Uterus (tissue), 4 donors: ENCODE results near the gene INSRR. TPM values are rescaled to one million over a fixed set of nuclear protein-coding genes. Genes with fewer than 3 reads are reported as not detected.

ENCODE experiments used
- DNase-seq, 2 donors: peaks; one replicate each; pipeline ENCODE4 v3.0.0-alpha.2; 2019 to 2020
- H3K27ac ChIP-seq, 2 donors: fragments of 200-600 bp; sonication (generic); 1 replicate in 1 of 2; 2 replicates in 1 of 2; pipeline ENCODE4 v1.5.1; 2016 to 2018
- H3K27me3 ChIP-seq, 2 donors: fragments of 200-600 bp; sonication (generic); one replicate each; pipeline ENCODE4 v1.5.1; 2018 to 2019; ENCODE audit warnings: control low read depth in 1 of 2
- H3K36me3 ChIP-seq, 2 donors: fragments of 200-600 bp; sonication (generic); one replicate each; pipeline ENCODE4 v1.5.1; 2019; ENCODE audit warnings: control low read depth in 1 of 2
- H3K4me1 ChIP-seq, 2 donors: fragments of 200-600 bp; sonication (generic); one replicate each; pipeline ENCODE4 v1.5.1; 2018 to 2019; ENCODE audit warnings: control low read depth in 1 of 2
- H3K4me3 ChIP-seq, 2 donors: fragments of 200-600 bp; sonication (generic); 1 replicate in 1 of 2; 2 replicates in 1 of 2; pipeline ENCODE4 v1.5.1; 2018 to 2019; ENCODE audit warnings: mild to moderate bottlenecking in 1 of 2
- H3K9me3 ChIP-seq, 2 donors: fragments of 200-600 bp; sonication (generic); one replicate each; pipeline ENCODE4 v1.5.1; 2019; ENCODE audit warnings: control low read depth in 1 of 2
- CTCF ChIP-seq, 4 experiments: fragments of 200-600 bp in 2 of 4; fragments of 450-650 bp in 2 of 4; sonication (generic) in 2 of 4; IDR thresholded peaks; one replicate each; pipeline ENCODE4 v1.5.1; 2016 to 2019; ENCODE audit warnings: antibody characterized with exemption in 4 of 4, mild to moderate bottlenecking in 2 of 4, moderate library complexity in 1 of 4
- POLR2A ChIP-seq, 2 donors: fragments of 450-650 bp; IDR thresholded peaks; one replicate each; pipeline ENCODE4 v1.6.1; 2016; ENCODE audit warnings: antibody characterized with exemption in 2 of 2, mild to moderate bottlenecking in 1 of 2, moderate library complexity in 1 of 2
- intact Hi-C: fragments of 100-400 bp; cut with DNase I; formaldehyde crosslinking; loops from one replicate; pipeline ENCODE4 v1.15.1; 2023; ENCODE audit warnings: low total_unique reads
- total RNA-seq, 4 donors: library from RNA; depleted of rRNA in 3 of 4; stranded (reverse); fragments of >200 nt in 3 of 4; gene quantifications; one replicate each; pipeline versions ENCODE4 v1.1.0 to v1.2.4, GENCODE V29; 2014 to 2023
- donor health status: DM: yes; HTN: yes; CAD: no.

INSRR gene
- total RNA-seq, 4 donors from 2014 or later: 1.2 TPM; not detected in 3

- TF ChIP-seq POLR2A (IDR thresholded peaks at IDR 0.05): no peak
- TF ChIP-seq CTCF (IDR thresholded peaks at IDR 0.05): no peak
- no peak overlapping the region for H3K4me3 ChIP-seq
- no peaks in the 10 kb centered on the region for H3K9me3 ChIP-seq
Observed at GRCh38 chr1:156874572-156875340, 15.8 kb upstream of the INSRR start.

GRCh38 chr1:156874142-156874541 is 15.2 kb upstream of the INSRR start:
- no peak for DNase-seq
- TF ChIP-seq CTCF (IDR thresholded peaks at IDR 0.05) (no peak), POLR2A (IDR thresholded peaks at IDR 0.05) (no peak)
- Histone ChIP-seq H3K27ac (no peak overlapping the region), H3K4me3 (no peak overlapping the region), H3K36me3 (no peaks in the 10 kb centered on the region), H3K27me3 (no peaks in the 10 kb centered on the region), H3K4me1 (no peaks in the 10 kb centered on the region), H3K9me3 (no peaks in the 10 kb centered on the region)
- intact Hi-C loops: no loop called here

More at GRCh38 chr1:156874572-156875340, 15.8 kb upstream of the INSRR start:
- Histone ChIP-seq H3K36me3 (no peaks in the 10 kb centered on the region), H3K27me3 (no peaks in the 10 kb centered on the region), H3K27ac (no peak overlapping the region), H3K4me1 (no peaks in the 10 kb centered on the region)
- intact Hi-C loops: no loop called here
- no peak for DNase-seq

DNA sequence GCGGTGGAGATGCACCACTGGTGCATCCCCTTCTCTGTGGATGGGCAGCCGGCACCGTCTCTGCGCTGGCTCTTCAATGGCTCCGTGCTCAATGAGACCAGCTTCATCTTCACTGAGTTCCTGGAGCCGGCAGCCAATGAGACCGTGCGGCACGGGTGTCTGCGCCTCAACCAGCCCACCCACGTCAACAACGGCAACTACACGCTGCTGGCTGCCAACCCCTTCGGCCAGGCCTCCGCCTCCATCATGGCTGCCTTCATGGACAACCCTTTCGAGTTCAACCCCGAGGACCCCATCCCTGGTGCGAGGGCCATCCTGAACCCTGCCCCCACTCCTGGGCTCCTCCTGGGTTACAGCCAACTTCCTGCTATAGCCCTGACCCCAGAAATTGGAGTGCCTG is 14.7 kb upstream of the INSRR start:
- no peak for DNase-seq
- TF ChIP-seq POLR2A (IDR thresholded peaks at IDR 0.05) (no peak), CTCF (IDR thresholded peaks at IDR 0.05) (no peak)
- Histone ChIP-seq H3K4me1 (no peaks in the 10 kb centered on the region), H3K9me3 (no peaks in the 10 kb centered on the region), H3K27me3 (no peaks in the 10 kb centered on the region), H3K4me3 (no peak overlapping the region), H3K27ac (no peak overlapping the region), H3K36me3 (no peaks in the 10 kb centered on the region)
- intact Hi-C loops: no loop called here

DNA sequence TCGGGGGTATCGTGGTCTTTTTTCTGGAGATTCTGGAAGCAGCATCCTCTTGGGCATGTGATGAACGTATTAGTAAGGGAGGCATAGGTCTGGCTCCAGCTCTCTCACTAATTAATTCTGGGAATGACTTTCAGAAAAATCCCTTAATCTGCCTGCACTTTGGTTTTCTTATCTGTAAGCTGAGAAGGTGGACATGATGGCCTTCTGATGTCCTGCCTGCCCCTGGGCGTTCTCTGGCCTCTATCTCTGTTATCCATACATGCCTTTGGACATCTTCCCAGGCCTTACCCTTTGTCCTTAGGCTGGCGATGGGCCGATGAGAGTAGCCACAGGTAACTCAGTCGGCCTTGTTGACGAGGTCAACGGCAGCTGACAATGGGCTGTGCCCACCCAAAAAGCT is 10.5 kb upstream of the INSRR start:
- no peak overlapping the region for H3K4me3 ChIP-seq
- H3K27me3 ChIP-seq: no peaks in the 10 kb centered on the region
- intact Hi-C loops: no loop called here
- no peak overlapping the region for H3K27ac ChIP-seq
- no peaks in the 10 kb centered on the region for H3K36me3 ChIP-seq
- TF ChIP-seq POLR2A (IDR thresholded peaks at IDR 0.05): no peak
- no peak for TF ChIP-seq CTCF (IDR thresholded peaks at IDR 0.05)
- H3K9me3 ChIP-seq: no peaks in the 10 kb centered on the region
- no peak for DNase-seq
- H3K4me1 ChIP-seq: no peaks in the 10 kb centered on the region

GRCh38 chr1:156868341-156868740 is 9.4 kb upstream of the INSRR start:
- no peak overlapping the region for H3K27ac ChIP-seq
- H3K27me3 ChIP-seq: no peaks in the 10 kb centered on the region
- intact Hi-C loops: no loop called here
- no peak overlapping the region for H3K4me3 ChIP-seq
- TF ChIP-seq CTCF (IDR thresholded peaks at IDR 0.05): no peak
- TF ChIP-seq POLR2A (IDR thresholded peaks at IDR 0.05): no peak
- no peaks in the 10 kb centered on the region for H3K36me3 ChIP-seq
- no peak for DNase-seq
- H3K4me1 ChIP-seq: no peaks in the 10 kb centered on the region
- no peaks in the 10 kb centered on the region for H3K9me3 ChIP-seq
